GM12878 (cell line): ENCODE data around the gene PRKN. TPM values are rescaled to one million over a fixed set of nuclear protein-coding genes. Genes with fewer than 3 reads are reported as not detected.

Source experiments
- ATAC-seq: fragments of 200-7000 bp; cut with Tn5 transposase; 3 replicates; pipeline ENCODE4 v1.9.1; 2020; ENCODE audit warnings: mild to moderate bottlenecking, moderate library complexity
- BruUV-seq: library from RNA; stranded (reverse); fragments of 400-500 nt; replicated peaks from 2 replicates; lab custom pipeline; 2021; lab: Mats Ljungman, UMichigan
- CTCF ChIA-PET: fragments of 300-600 bp; sonication (Branson Sonifier 250); formaldehyde crosslinking; extraction: SDS; loops from one replicate; lab custom pipeline; 2021; ENCODE audit warnings: inconsistent platforms; lab: Yijun Ruan, JAX
- POLR2A ChIA-PET: fragments of 350-600 bp; formaldehyde crosslinking; extraction: SDS; loops from one replicate; lab custom pipeline; 2021; ENCODE audit warnings: inconsistent platforms; lab: Charles Lee
- RAD21 ChIA-PET: fragments of 300-600 bp; sonication (Branson Sonifier 250); formaldehyde crosslinking; loops from one replicate; lab custom pipeline; 2023; ENCODE audit warnings: antibody characterized with exemption; ENCODE audit not compliant: unreplicated experiment; lab: Charles Lee
- SMC1A ChIA-PET: fragments of 300-600 bp; sonication (Branson Sonifier 250); formaldehyde crosslinking; loops from one replicate; lab custom pipeline; 2023; ENCODE audit not compliant: unreplicated experiment, uncharacterized antibody; lab: Charles Lee
- DNase-seq: peaks from one replicate; pipeline ENCODE4 v3.0.0-alpha.2; 2011; ENCODE audit warnings: low read depth, low spot score
- FAIRE-seq: peaks from 3 replicates; lab custom pipeline; 2011; peaks lifted over from hg19 to GRCh38; lab: Jason Lieb, UNC
- H2AFZ ChIP-seq: 2 replicates; pipeline ENCODE4 v1.6.0; 2011; ENCODE audit warnings: low read depth, low read length, control low read depth; ENCODE audit not compliant: control insufficient read depth
- H3K27ac ChIP-seq: 2 replicates; pipeline ENCODE4 v1.5.1; 2011; ENCODE audit warnings: control low read depth; ENCODE audit not compliant: control insufficient read depth, insufficient read depth
- H3K27me3 ChIP-seq, 2 experiments: replicated peaks in 1 of 2; 2 replicates each; pipeline versions ENCODE4 v1.6.0 to v1.6.1; 2011; ENCODE audit warnings: low read length in 1 of 2; ENCODE audit not compliant: control insufficient read depth in 2 of 2, insufficient read depth in 2 of 2
- H3K36me3 ChIP-seq, 2 experiments: 2 replicates each; pipeline ENCODE4 v1.5.1; 2011; ENCODE audit warnings: low read length in 1 of 2; ENCODE audit not compliant: control insufficient read depth in 2 of 2, insufficient read depth in 2 of 2
- H3K4me1 ChIP-seq: 2 replicates; pipeline ENCODE4 v1.6.1; 2011; ENCODE audit warnings: mild to moderate bottlenecking, low read length, moderate library complexity, mixed read lengths; ENCODE audit not compliant: control insufficient read depth, insufficient read depth
- H3K4me2 ChIP-seq: 2 replicates; pipeline ENCODE4 v1.6.0; 2011; ENCODE audit warnings: control low read depth; ENCODE audit not compliant: control insufficient read depth, insufficient read depth
- H3K4me3 ChIP-seq: fragments of 200-600 bp; sonication (generic); 2 replicates; pipeline ENCODE4 v1.5.1; 2016
- H3K79me2 ChIP-seq: 2 replicates; pipeline ENCODE4 v1.6.0; 2011; ENCODE audit warnings: low read length; ENCODE audit not compliant: control insufficient read depth, insufficient read depth
- H3K9ac ChIP-seq: 2 replicates; pipeline ENCODE4 v1.8.0; 2011; ENCODE audit warnings: low read length, control low read depth, mixed read lengths; ENCODE audit not compliant: control insufficient read depth, insufficient read depth
- H3K9me3 ChIP-seq: replicated peaks from 3 replicates; pipeline ENCODE4 v1.5.1; 2011; ENCODE audit warnings: mild to moderate bottlenecking, low read length; ENCODE audit not compliant: control insufficient read depth, insufficient read depth
- H4K20me1 ChIP-seq: 2 replicates; pipeline ENCODE4 v1.6.0; 2011; ENCODE audit not compliant: control insufficient read depth, insufficient read depth
- BACH1 ChIP-seq: fragments of 450-650 bp; IDR thresholded peaks from 2 replicates; pipeline ENCODE4 v1.6.1; 2017; ENCODE audit warnings: mild to moderate bottlenecking, borderline replicate concordance
- BHLHE40 ChIP-seq, 2 experiments: fragments of 450-650 bp in 1 of 2; IDR thresholded peaks; 2 replicates each; pipeline ENCODE4 v1.6.1; 2011 to 2017; ENCODE audit warnings: low read depth in 2 of 2, borderline replicate concordance in 1 of 2, improper control_type of control experiment in 1 of 2, low read length in 1 of 2, mild to moderate bottlenecking in 1 of 2
- CBX3 ChIP-seq: fragments of 200-600 bp; sonication (generic); IDR thresholded peaks from 2 replicates; pipeline ENCODE4 v1.6.1; 2016; ENCODE audit warnings: low read depth, borderline replicate concordance
- E4F1 ChIP-seq: fragments of 450-650 bp; IDR thresholded peaks from 2 replicates; pipeline ENCODE4 v1.6.1; 2018; ENCODE audit warnings: borderline replicate concordance, mild to moderate bottlenecking; ENCODE audit not compliant: partially characterized antibody
- EED ChIP-seq: sonication (generic); IDR thresholded peaks from 2 replicates; pipeline ENCODE4 v1.6.1; 2016; ENCODE audit warnings: antibody characterized with exemption, low read depth
- FOS ChIP-seq: IDR thresholded peaks from 3 replicates; pipeline ENCODE4 v1.6.1; 2011; ENCODE audit warnings: borderline replicate concordance; ENCODE audit not compliant: insufficient read length; ENCODE audit errors: extremely low read depth
- GATAD2B ChIP-seq: fragments of 450-650 bp; conservative IDR thresholded peaks from 2 replicates; pipeline ENCODE4 v1.6.1; 2017; ENCODE audit warnings: low read depth, mild to moderate bottlenecking, moderate library complexity
- HSF1 ChIP-seq: fragments of 150-350 bp; IDR thresholded peaks from 2 replicates; pipeline ENCODE4 v1.6.1; 2014; ENCODE audit warnings: mild to moderate bottlenecking, low read depth, low read length
- IRF5 ChIP-seq: fragments of 450-650 bp; IDR thresholded peaks from 2 replicates; pipeline ENCODE4 v1.6.1; 2017; ENCODE audit warnings: borderline replicate concordance
- POLR2A ChIP-seq: IDR thresholded peaks from 2 replicates; pipeline ENCODE4 v1.6.1; 2011; ENCODE audit warnings: low read depth, mild to moderate bottlenecking, low read length
- RAD21 ChIP-seq: IDR thresholded peaks from 2 replicates; pipeline ENCODE4 v1.6.1; 2011; ENCODE audit warnings: mild to moderate bottlenecking, low read depth, low read length, moderate library complexity; ENCODE audit not compliant: insufficient read depth
- SIX5 ChIP-seq: IDR thresholded peaks from 2 replicates; pipeline ENCODE4 v1.6.1; 2011; ENCODE audit warnings: mild to moderate bottlenecking, low read depth, low read length, moderate library complexity; ENCODE audit not compliant: severe bottlenecking
- SMAD1 ChIP-seq: fragments of 450-650 bp; IDR thresholded peaks from 2 replicates; pipeline ENCODE4 v1.6.1; 2018; ENCODE audit warnings: mild to moderate bottlenecking, low read depth; ENCODE audit not compliant: partially characterized antibody
- STAT1 ChIP-seq: fragments of 450-650 bp; conservative IDR thresholded peaks from 2 replicates; pipeline ENCODE4 v1.6.1; 2014; ENCODE audit warnings: antibody characterized with exemption, mild to moderate bottlenecking
- TAF1 ChIP-seq: IDR thresholded peaks from 2 replicates; pipeline ENCODE4 v1.6.1; 2011; ENCODE audit warnings: mild to moderate bottlenecking, low read depth, low read length, borderline replicate concordance
- TBL1XR1 ChIP-seq: IDR thresholded peaks from 2 replicates; pipeline ENCODE4 v1.6.1; 2012; ENCODE audit warnings: low read depth, low read length, improper control_type of control experiment
- YY1 ChIP-seq: IDR thresholded peaks from 2 replicates; pipeline ENCODE4 v1.6.1; 2011; ENCODE audit warnings: low read depth, mild to moderate bottlenecking, low read length
- WGBS: methylation state at CpG from one replicate; pipeline ENCODE4 v1.1.6; 2016; ENCODE audit warnings: low lambda C conversion rate; ENCODE audit not compliant: insufficient replicate concordance, insufficient coverage; ENCODE audit errors: missing lambda C conversion rate; 5-methylcytosine and 5-hydroxymethylcytosine counted together
- in situ Hi-C: fragments of 300-500 bp; cut with MboI; formaldehyde crosslinking; loops from 9 replicates; pipeline ENCODE4 v1.14.3; 2018; ENCODE audit warnings: mixed read lengths
- intact Hi-C: fragments of 100-400 bp; cut with micrococcal nuclease; formaldehyde crosslinking; loops from one replicate; pipeline ENCODE4 v1.14.2; 2022; ENCODE audit not compliant: unreplicated experiment
- polyA plus RNA-seq, 11 experiments: library from polyadenylated mRNA; depleted of rRNA in 4 of 11; unstranded in 6 of 11; stranded (reverse) in 5 of 11; fragments of >200 nt; fragmentation: Nextera tagmentation in 4 of 11; fragmentation: Illumina TruSeq in 1 of 11; extraction: Ambion mirVana in 4 of 11; extraction: Trizol in 1 of 11; gene quantifications; 1 replicate in 1 of 11; 2 replicates in 10 of 11; pipeline versions ENCODE4 v1.2.1 to v1.2.3, GENCODE V29; 2011 to 2016; ENCODE audit warnings: inconsistent platforms in 2 of 11, missing spikeins in 2 of 11, low read depth in 1 of 11
- total RNA-seq, 4 experiments: library from RNA; depleted of rRNA in 3 of 4; stranded (reverse); fragments of >200 nt in 3 of 4; fragmentation: Illumina TruSeq in 1 of 4; extraction: Trizol in 1 of 4; gene quantifications; 2 replicates each; pipeline versions ENCODE4 v1.2.1 to v1.2.3, GENCODE V29; 2013 to 2021

The PRKN gene
- total and polyA plus RNA-seq, 10 of the 15 experiments (the other 5 are each of a cell fraction or from before 2014, with no cell fraction given), result 0.06 to 0.09 TPM; not detected in 8

- ChIA-PET SMC1A (no interaction called here), POLR2A (no interaction called here)
- H3K4me1 ChIP-seq, result no peaks in the 10 kb centered on the region
- H3K4me2 ChIP-seq, result no peak overlapping the region
- no peak for FAIRE-seq
- H3K9ac ChIP-seq, result no peak overlapping the region
- H3K4me3 ChIP-seq, result no peak overlapping the region
- BruUV-seq, result no TSS peak
- TF ChIP-seq YY1, result no peak
- no peak for TF ChIP-seq SMAD1
- TF ChIP-seq BHLHE40 (IDR thresholded peaks at IDR 0.05; ENCODE audit: borderline replicate concordance in 1 of 2, low read depth in 2 of 2, low read length in 1 of 2), result no peak
- no peak for TF ChIP-seq CBX3
- no peak for TF ChIP-seq GATAD2B
- TF ChIP-seq POLR2A, result no peak
- TF ChIP-seq TAF1, result no peak
- TF ChIP-seq E4F1, result no peak
- TF ChIP-seq SIX5, result no peak
- TF ChIP-seq STAT1, result no peak
- no peak for TF ChIP-seq EED
- no peak for TF ChIP-seq IRF5
- TF ChIP-seq TBL1XR1, result no peak
- no peak for TF ChIP-seq BACH1
- TF ChIP-seq RAD21, result no peak
- TF ChIP-seq FOS, result no peak
- no peak for TF ChIP-seq HSF1
- TF ChIP-seq, all 136 proteins: peak for 0
- intact Hi-C loops (no loop called here), in situ Hi-C loops (no loop called here)
- no peak for DNase-seq
- ChIA-PET RAD21 (no interaction called here), CTCF (interaction anchor here (1.0 kb wide), 1 partner anchor 7 kb away, joined by 3 read pairs; no protein-coding TSS in a partner anchor)
- H3K27me3 ChIP-seq, result no peaks in the 10 kb centered on the region
- no peak overlapping the region for H2AFZ ChIP-seq
- no peak for ATAC-seq
- no peaks in the 10 kb centered on the region for H4K20me1 ChIP-seq
- H3K79me2 ChIP-seq, result no peaks in the 10 kb centered on the region
- no peaks in the 10 kb centered on the region for H3K36me3 ChIP-seq
- no peak overlapping the region for H3K27ac ChIP-seq
- 65% methylated on average over 4 of the region's 4 CpGs for WGBS
- H3K9me3 ChIP-seq, result no peaks in the 10 kb centered on the region
Observed at GRCh38 chr6:161647234-161647633, 1080.3 kb downstream of the PRKN start.
